HG02870 (cell line): ENCODE results near the gene SERTAD3.
"Not testable (repeated sequence)": the region's sequence is repeated elsewhere in the genome, so short reads cannot be mapped to it uniquely, and the experiment has no call there.

Source experiments
- ATAC-seq: cut with Tn5 transposase; IDR thresholded peaks from one replicate; pipeline ENCODE4 v1.9.1; 2021; ENCODE audit warnings: mild to moderate bottlenecking, moderate library complexity; ENCODE audit not compliant: unreplicated experiment

SERTAD3 gene

DNA sequence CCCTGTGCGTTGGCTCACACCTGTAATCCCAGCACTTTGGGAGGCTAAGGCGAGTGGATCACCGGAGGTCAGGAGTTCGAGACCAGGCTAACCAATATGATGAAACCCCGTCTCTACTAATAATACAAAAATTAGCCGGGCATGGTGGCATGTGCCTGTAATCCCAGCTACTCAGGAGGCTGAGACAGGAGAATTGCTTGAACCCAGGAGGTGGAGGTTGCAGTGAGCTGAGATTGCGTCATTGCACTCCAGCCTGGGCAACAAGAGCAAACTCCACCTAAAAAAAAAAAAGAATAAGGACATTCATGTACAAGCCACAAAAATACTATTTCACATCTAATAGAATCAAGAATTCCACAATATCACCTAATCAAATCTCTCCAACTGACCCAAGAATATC is 15.9 kb downstream of the SERTAD3 start:
- not testable (repeated sequence) for ATAC-seq

DNA sequence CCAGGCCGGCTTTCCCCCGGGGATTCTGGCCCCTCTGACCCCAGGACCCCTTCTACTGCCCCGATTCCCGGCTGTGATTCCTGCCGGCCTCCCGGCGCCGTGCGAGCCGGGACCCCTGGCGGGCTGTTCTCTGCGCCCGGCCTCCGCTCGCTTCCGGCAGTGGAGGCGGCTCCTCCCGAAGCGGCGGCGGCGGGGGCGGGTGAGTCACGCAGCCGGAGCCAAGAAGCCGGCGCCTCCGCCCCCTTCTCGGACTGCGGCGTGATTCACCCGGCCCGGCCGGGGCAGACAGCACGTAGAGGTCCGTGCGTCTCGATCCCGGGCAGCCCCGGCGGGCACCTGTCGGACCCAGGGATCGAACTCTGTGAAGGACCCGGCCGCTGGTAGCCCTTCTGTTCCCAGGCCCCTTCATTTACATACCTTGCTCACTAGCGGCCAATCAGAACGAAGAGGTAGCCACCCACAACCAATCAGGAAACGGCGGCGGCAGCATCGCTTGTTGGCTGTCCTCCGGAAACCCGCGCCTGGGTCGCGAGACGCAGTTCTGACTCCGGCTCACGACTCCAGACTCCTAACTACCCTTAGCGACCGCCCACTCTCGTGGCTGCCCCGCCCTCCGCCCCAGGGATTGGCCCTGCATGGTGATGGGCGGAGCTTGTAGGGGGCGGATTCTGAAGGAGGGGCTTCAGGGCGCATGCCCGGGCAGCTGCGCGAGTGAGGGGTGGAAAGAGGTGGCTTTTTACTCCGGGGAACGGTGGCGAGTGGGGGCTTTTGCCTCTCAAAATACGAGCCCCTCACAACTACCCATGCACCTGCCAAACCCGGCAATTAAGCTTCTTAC is 18.5 kb downstream of the SERTAD3 start, which contains the start of gene SERTAD1:
SERTAD1 (minus strand) TSS at position 543 of the 838 bp plus-strand sequence. CDS start 2,446 bp downstream, outside the sequence.
- peak; percentile 76 for ATAC-seq

DNA sequence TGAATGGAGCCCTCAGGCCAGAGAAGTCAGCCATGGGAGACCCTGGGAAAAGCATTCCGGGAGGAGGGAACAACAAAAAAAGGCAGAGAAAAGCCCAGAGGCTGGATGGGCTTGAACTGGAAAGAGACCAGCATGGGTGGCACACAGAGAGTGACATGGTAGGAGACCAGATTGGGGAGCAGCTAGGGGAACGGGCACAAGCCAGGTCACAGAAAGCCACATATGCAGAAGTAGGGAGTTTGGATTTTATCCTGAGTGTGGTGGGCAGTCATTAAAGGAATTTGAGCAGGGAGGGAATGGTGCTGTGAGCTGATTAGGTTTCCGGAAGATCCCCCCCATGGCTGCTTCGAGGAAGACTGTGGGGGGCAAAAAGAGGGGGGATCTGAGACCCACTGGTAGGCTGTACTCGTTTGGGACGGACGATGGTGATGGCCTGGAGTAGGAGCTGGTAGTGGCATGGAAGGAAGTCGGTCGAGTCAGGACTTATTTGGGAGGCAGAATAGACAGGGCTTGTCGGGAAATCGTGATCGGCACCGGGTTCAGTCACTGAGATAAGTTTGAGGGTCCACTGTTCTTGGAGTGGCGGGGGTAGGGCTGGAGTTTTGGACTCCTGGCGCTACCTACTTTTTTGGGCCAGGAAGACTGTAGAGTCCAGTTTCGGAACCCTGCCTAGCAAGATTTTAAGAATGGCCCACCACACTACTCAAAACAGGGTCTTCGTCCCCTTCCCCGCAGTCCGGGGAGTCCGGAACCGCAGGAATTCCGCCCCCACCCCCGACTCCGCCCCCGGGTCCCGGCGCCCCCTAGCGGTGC is 19.3 kb downstream of the SERTAD3 start:
- ATAC-seq: no peak

DNA sequence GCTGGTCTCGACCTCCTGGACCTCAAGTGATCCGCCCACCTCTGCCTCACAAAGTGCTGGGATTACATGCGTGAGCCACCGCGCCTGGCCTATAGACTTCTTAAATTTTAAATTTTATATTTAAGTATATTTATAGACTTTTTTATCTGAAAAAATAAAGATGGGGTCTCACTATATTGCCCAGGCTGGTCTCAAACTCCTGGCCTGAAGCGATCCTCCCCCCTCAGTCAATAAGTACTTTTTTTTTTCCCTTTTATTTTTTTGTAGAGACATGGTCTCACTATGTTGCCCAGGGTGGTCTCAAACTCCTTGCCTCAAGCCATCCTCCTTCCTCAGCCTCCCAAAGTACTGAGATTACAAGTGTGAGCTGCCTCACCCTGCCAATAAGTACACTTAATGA is 20.2 kb downstream of the SERTAD3 start:
- no peak for ATAC-seq

- ATAC-seq: no peak
Observed at GRCh38 chr19:40422748-40423566, 21.2 kb downstream of the SERTAD3 start.

DNA sequence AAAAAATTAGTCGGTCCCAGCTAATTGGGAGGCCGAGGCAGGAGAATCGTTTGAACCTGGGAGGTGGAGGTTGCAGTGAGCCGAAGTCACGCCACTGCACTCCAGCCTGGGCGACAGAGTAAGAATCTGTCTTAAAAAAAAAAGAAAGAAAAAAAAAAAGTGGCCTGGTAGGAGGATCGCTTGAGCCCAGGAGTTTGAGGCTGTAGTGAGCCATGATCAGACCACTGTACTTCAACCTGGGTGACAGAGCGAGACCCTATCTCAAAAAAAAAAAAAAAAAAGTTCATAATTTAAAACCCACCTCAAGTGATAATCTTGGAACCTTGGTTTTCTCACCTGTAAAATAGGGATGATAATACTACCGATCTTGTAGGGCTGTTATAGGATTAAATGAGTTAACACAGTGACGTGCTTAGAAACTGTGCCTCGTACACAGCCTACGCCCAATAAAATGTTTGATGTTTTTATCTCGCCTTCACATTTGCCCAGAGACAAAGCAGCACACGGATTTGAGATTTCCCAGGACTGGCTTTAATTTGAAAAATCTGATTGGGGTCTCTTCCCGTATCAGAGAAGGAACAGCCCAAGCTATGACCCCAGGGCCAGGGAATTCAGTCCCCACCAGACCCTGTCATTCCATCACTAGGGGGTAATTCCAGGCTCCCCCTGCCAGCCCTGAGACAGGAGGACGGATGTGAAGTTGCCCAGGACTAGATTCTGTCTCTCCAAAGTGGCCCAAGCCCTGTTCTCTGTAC is 22.0 kb downstream of the SERTAD3 start:
- ATAC-seq: no peak

GRCh38 chr19:40420766-40421765 is 23.1 kb downstream of the SERTAD3 start:
- ATAC-seq: peak; percentile 32

- ATAC-seq: no peak
Observed at GRCh38 chr19:40420451-40420765, 23.7 kb downstream of the SERTAD3 start.

GRCh38 chr19:40419780-40420179 is 24.4 kb downstream of the SERTAD3 start:
- no peak for ATAC-seq

DNA sequence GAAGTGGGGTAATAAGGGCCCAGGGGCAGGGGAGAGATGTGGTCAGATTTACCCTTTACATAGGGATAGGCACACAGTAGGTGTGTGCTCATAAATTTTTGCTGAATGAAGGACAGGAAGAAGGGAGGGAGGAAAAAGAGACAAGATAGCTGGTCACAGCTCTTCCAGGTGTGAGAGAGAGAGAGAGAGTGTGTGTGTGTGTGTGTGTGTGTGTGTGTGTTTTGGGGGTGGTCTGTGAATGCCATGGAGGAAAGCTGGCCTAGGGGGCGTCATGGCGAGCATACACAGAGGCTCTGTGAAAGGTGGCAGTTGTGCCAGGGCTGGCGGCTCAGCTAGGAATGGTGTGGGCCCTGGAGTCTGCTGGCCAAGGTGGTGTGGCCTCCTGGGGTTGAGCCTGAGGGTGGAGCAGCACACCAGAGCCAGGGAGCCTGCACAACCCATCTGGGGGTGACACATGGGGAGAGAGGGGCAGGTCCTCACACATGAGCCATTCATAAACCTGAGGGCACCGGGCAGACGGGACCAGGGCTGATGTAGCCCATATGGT is 25.0 kb downstream of the SERTAD3 start:
- ATAC-seq: no peak

- ATAC-seq: no peak
Observed at GRCh38 chr19:40418040-40418439, 26.1 kb downstream of the SERTAD3 start.

GRCh38 chr19:40417643-40417981 is 26.5 kb downstream of the SERTAD3 start:
- no peak for ATAC-seq

- no peak for ATAC-seq
Observed at GRCh38 chr19:40416918-40417642, 27.1 kb downstream of the SERTAD3 start.

DNA sequence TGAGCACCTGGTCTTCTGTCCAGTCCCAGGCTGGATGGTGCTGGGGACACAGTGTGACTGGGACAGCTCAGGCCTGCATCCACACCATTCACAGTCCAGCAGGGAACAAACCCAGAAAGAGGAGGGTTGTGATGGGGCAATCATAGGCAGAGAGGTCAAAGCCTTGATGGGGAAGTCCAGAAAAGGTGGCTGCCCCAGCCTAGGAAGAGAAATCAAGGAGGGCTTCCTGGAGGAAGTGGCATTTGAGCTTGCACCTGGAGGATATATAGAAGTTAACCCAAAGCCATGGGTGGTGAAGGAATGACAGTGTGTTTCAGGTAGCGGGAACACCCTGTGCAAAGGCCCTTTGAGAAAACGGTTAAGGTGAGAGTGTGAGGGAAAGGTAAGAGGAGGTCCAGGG is 28.4 kb downstream of the SERTAD3 start:
- no peak for ATAC-seq

DNA sequence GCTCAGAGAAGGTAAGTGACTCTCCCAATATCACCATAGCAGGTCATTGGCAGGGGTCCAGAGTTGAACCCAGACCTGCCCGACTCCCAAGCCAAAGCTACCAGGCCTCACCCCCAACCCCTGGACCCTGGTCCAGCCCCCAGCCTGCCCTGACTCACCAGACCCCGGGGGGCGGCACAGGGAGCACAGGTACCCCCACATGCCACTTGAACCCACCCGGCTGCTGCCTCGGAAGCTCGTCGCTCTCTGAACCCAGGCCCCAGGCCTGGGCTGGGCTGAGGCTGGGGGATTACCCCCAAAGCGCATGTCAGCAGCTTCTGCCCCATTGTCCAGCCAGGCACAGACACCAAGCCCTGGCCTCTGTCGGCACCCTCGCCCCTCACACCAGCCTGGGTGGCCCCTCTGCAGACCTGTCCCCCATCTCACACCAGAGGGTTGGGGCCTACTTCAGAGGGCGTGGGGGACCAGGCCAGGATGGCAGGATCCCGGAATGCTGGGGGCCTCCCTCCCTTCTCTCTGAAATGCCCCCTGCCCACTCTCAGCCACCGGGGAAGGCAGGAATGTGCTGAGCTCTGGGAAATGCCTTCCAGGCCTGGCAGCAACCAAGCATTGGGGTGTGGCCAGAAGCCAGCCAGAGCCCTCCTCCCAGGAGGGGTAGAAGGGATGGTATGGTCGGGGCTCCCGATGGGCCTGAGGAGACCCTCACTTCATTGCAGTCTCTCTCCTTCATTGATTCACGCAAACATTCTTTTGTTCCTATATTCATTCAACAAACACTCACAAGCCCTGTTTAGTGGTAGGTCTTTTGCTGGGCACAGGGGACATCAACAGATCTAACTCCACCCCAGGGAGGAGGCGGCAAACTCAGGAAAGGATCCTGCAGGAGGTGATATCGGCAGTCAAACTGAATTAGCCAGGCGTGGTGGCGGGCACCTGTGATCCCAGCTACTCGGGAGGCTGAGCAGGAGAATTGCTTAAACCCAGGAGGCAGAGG is 29.3 kb downstream of the SERTAD3 start:
- ATAC-seq: no peak

GRCh38 chr19:40413291-40413845 is 30.8 kb downstream of the SERTAD3 start, which contains the start of gene PRX:
Gene PRX, minus strand, starts transcription at chr19:40413378. Its CDS starts 5,446 bp downstream, at chr19:40407932.
- ATAC-seq: no peak

GRCh38 chr19:40412866-40413265 is 31.3 kb downstream of the SERTAD3 start:
- no peak for ATAC-seq
